ENCODE data around the gene RAB19. TPM values are rescaled to one million over a fixed set of nuclear protein-coding genes. Genes with fewer than 3 reads are reported as not detected.
"Not testable (repeated sequence)": the region's sequence is repeated elsewhere in the genome, so short reads cannot be mapped to it uniquely, and the experiment has no call there.

Gene RAB19
- total and polyA plus RNA-seq, 3 experiments from 2014 or later = 2.0 to 10.4 (median 7.5) TPM

DNA sequence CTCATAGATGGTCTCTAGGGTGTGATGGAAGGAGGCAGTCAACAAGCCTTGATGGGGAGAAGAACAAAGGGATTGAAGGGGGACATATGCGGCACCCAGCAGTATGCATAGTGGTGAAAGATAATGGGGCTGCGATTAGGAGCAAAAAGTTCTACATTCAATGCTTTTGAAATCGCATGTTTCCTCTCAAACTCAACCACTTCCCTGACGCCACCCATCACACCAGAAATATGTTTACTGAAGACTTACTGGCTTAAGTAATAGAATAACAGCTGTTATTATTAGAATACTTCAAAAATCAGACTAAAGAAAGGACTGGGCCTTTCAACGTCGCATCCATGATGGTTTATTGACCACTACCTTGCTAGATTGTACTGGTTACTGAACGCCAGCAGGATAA is 44.0 kb downstream of the RAB19 start:
- peaks cover 3% of the 10 kb centered on the region for H3K36me3 ChIP-seq (ENCODE audit: insufficient read depth, low read length)
- no peaks in the 10 kb centered on the region for H3K27me3 ChIP-seq (ENCODE audit: insufficient read depth, low read length, poor library complexity, severe bottlenecking)
- H3K4me1 ChIP-seq (ENCODE audit: insufficient read depth, low read length) = no peaks in the 10 kb centered on the region
- H3K27ac ChIP-seq (ENCODE audit: low read depth, low read length) = no peak overlapping the region
- H3K27me3 Mint-ChIP-seq = no peaks in the 10 kb centered on the region
- ChIA-PET CTCF (no interaction called here), POLR2A (no interaction called here)
- DNase-seq = no peak
- H3K27ac Mint-ChIP-seq = peak overlapping the region in 2 of 8 donors; percentile 18 to 29
- peaks cover 0 to 11% (median 0%) of the 10 kb centered on the region in 3 donors for H3K36me3 Mint-ChIP-seq
- H3K9me3 ChIP-seq (ENCODE audit: low read length) = no peaks in the 10 kb centered on the region
- no peaks in the 10 kb centered on the region for H3K9me3 Mint-ChIP-seq
- H3K4me1 Mint-ChIP-seq = peaks cover 14 to 44% (median 28%) of the 10 kb centered on the region in 3 donors
- H3K4me3 Mint-ChIP-seq = peak overlapping the region in 2 of 7 donors; percentile 23
- no peak overlapping the region for H3K4me3 ChIP-seq (ENCODE audit: low read length)

DNA sequence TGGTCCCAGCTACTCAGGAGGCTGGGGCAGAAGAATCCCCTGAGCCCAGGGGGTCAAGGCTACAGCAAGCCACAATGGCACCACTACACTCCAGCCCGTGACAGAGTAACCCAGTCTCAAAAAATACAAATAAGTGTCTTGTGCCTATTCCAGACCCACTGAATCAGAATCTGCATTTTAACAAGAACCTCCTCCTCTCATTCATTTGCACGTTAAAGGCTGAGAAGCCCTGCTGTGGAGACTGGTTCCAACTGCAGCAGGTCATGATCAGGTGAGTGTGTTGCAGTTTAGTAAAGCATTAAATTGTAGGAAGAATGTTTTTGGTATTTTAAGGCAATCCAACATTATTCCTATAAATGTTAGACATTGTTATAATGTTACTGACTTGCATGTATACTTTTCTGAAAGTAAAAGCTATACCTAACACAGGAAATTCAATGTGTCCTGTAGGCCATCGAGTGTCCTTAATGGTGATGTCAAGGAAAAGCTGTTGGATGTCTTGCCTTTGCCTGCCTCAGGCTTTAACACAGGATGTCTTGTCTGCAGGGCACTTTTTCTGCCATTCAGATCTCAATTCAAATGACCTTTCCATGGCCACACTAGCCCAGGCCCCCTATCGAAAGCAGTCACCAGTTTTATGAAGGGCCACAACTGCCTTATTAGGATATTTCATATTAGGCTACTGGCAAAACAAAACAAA is 45.1 kb downstream of the RAB19 start:
- Histone ChIP-seq H3K27me3 (ENCODE audit: insufficient read depth, low read length, poor library complexity, severe bottlenecking) (no peaks in the 10 kb centered on the region), H3K9me3 (ENCODE audit: low read length) (no peaks in the 10 kb centered on the region), H3K4me1 (ENCODE audit: insufficient read depth, low read length) (no peaks in the 10 kb centered on the region), H3K4me3 (ENCODE audit: low read length) (no peak overlapping the region), H3K36me3 (ENCODE audit: insufficient read depth, low read length) (peaks cover 10% of the 10 kb centered on the region), H3K27ac (ENCODE audit: low read depth, low read length) (no peak overlapping the region)
- peaks cover 14 to 46% (median 29%) of the 10 kb centered on the region in 3 donors for H3K4me1 Mint-ChIP-seq
- H3K36me3 Mint-ChIP-seq = peaks cover 0 to 22% (median 0%) of the 10 kb centered on the region in 3 donors
- CTCF ChIA-PET = no interaction called here
- no peaks in the 10 kb centered on the region for H3K27me3 Mint-ChIP-seq
- peak overlapping the region in 3 of 8 donors; percentile 4 to 67 (median 25) for H3K27ac Mint-ChIP-seq
- POLR2A ChIA-PET = no interaction called here
- DNase-seq = no peak
- no peaks in the 10 kb centered on the region for H3K9me3 Mint-ChIP-seq
- no peak overlapping the region for H3K4me3 Mint-ChIP-seq

DNA sequence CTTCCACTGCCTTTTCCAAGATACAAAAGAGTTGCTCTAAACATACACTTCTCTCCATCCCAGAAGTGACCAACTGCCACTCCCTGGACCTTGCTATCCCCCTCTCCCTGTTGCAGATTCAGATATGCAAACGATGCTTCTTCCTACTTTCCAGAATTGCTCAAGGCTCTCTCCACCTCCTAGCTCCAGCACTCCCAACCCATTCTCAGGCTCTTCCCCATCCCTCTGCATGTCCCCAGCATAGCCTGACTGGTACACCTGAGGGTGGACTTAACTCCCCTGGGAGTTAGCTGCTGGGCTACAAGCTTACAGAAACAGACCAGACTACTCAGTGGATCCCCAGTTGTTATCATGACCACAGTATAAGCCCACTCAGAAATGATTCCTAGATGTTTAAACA is 47.9 kb downstream of the RAB19 start:
- peaks cover 4 to 49% (median 18%) of the 10 kb centered on the region in 3 donors for H3K36me3 Mint-ChIP-seq
- DNase-seq = no peak
- H3K27me3 Mint-ChIP-seq = no peaks in the 10 kb centered on the region
- no peaks in the 10 kb centered on the region for H3K27me3 ChIP-seq (ENCODE audit: insufficient read depth, low read length, poor library complexity, severe bottlenecking)
- H3K4me3 ChIP-seq (ENCODE audit: low read length) = no peak overlapping the region
- H3K36me3 ChIP-seq (ENCODE audit: insufficient read depth, low read length) = peaks cover 36% of the 10 kb centered on the region
- no peaks in the 10 kb centered on the region for H3K9me3 ChIP-seq (ENCODE audit: low read length)
- CTCF ChIA-PET = interaction anchor here (1.1 kb wide), 1 partner anchor 25 kb away, joined by 3 read pairs; no protein-coding TSS in a partner anchor
- H3K9me3 Mint-ChIP-seq = no peaks in the 10 kb centered on the region
- peaks cover 24 to 56% (median 49%) of the 10 kb centered on the region in 3 donors for H3K4me1 Mint-ChIP-seq
- POLR2A ChIA-PET = no interaction called here
- H3K4me3 Mint-ChIP-seq = no peak overlapping the region
- peak overlapping the region in 5 of 8 donors; percentile 3 to 95 (median 53) for H3K27ac Mint-ChIP-seq
- H3K4me1 ChIP-seq (ENCODE audit: insufficient read depth, low read length) = no peaks in the 10 kb centered on the region
- H3K27ac ChIP-seq (ENCODE audit: low read depth, low read length) = no peak overlapping the region

- CTCF ChIA-PET = no interaction called here
- H3K9me3 Mint-ChIP-seq = no peaks in the 10 kb centered on the region
- H3K36me3 ChIP-seq (ENCODE audit: insufficient read depth, low read length) = peaks cover 43% of the 10 kb centered on the region
Measured at GRCh38 chr7:140453273-140453672, 49.4 kb downstream of the RAB19 start.

GRCh38 chr7:140453785-140454656 is 50.2 kb downstream of the RAB19 start:
- peak overlapping the region in 1 of 7 donors; percentile 37 for H3K4me3 Mint-ChIP-seq
- H3K4me3 ChIP-seq (ENCODE audit: low read length); H3K27me3 ChIP-seq (ENCODE audit: insufficient read depth, low read length, poor library complexity, severe bottlenecking); H3K27ac ChIP-seq (ENCODE audit: low read depth, low read length); POLR2A ChIA-PET; H3K9me3 ChIP-seq (ENCODE audit: low read length); H3K27me3 Mint-ChIP-seq; H3K9me3 Mint-ChIP-seq; H3K4me1 ChIP-seq (ENCODE audit: insufficient read depth, low read length); DNase-seq: not testable (repeated sequence)
- peak overlapping the region in 6 of 8 donors; percentile 45 to 87 (median 74) for H3K27ac Mint-ChIP-seq
- peaks cover 8 to 69% (median 25%) of the 10 kb centered on the region in 3 donors for H3K36me3 Mint-ChIP-seq
- CTCF ChIA-PET = interaction anchor here (1.2 kb wide), 1 partner anchor 10 kb away, joined by 3 read pairs; no protein-coding TSS in a partner anchor
- H3K4me1 Mint-ChIP-seq = peaks cover 27 to 53% (median 51%) of the 10 kb centered on the region in 3 donors
- H3K36me3 ChIP-seq (ENCODE audit: insufficient read depth, low read length) = peaks cover 50% of the 10 kb centered on the region

More at GRCh38 chr7:140453273-140453672, 49.4 kb downstream of the RAB19 start:
- no peaks in the 10 kb centered on the region for H3K27me3 ChIP-seq (ENCODE audit: insufficient read depth, low read length, poor library complexity, severe bottlenecking)
- H3K4me3 ChIP-seq (ENCODE audit: low read length) = no peak overlapping the region
- Mint-ChIP-seq H3K4me1 (peaks cover 24 to 54% (median 51%) of the 10 kb centered on the region in 3 donors), H3K27ac (peak overlapping the region in 4 of 8 donors; percentile 51 to 72 (median 56)), H3K27me3 (no peaks in the 10 kb centered on the region), H3K36me3 (peaks cover 8 to 62% (median 23%) of the 10 kb centered on the region in 3 donors), H3K4me3 (no peak overlapping the region)
- no peaks in the 10 kb centered on the region for H3K9me3 ChIP-seq (ENCODE audit: low read length)
- H3K27ac ChIP-seq (ENCODE audit: low read depth, low read length) = no peak overlapping the region
- POLR2A ChIA-PET = interaction anchor here (0.6 kb wide), 1 partner anchor 25 kb away, joined by 3 read pairs; no protein-coding TSS in a partner anchor
- no peak for DNase-seq
- H3K4me1 ChIP-seq (ENCODE audit: insufficient read depth, low read length) = no peaks in the 10 kb centered on the region

GRCh38 chr7:140454657-140455015 is 50.8 kb downstream of the RAB19 start:
- Mint-ChIP-seq H3K9me3 (no peaks in the 10 kb centered on the region), H3K36me3 (peaks cover 8 to 75% (median 26%) of the 10 kb centered on the region in 3 donors), H3K4me1 (peaks cover 27 to 54% (median 45%) of the 10 kb centered on the region in 3 donors), H3K27me3 (no peaks in the 10 kb centered on the region), H3K4me3 (peak overlapping the region in 1 of 7 donors; percentile 37), H3K27ac (peak overlapping the region in 6 of 8 donors; percentile 18 to 87 (median 61))
- no peak overlapping the region for H3K27ac ChIP-seq (ENCODE audit: low read depth, low read length)
- H3K9me3 ChIP-seq (ENCODE audit: low read length) = no peaks in the 10 kb centered on the region
- ChIA-PET POLR2A (interaction anchor here (0.6 kb wide), 1 partner anchor 404 kb away, joined by 4 read pairs; no protein-coding TSS in a partner anchor), CTCF (interaction anchor here (0.5 to 1.2 kb wide), 2 partner anchors 11 to 60 kb away, joined by 3 read pairs; no protein-coding TSS in a partner anchor)
- H3K27me3 ChIP-seq (ENCODE audit: insufficient read depth, low read length, poor library complexity, severe bottlenecking) = no peaks in the 10 kb centered on the region
- H3K36me3 ChIP-seq (ENCODE audit: insufficient read depth, low read length) = peaks cover 52% of the 10 kb centered on the region
- H3K4me1 ChIP-seq (ENCODE audit: insufficient read depth, low read length) = no peaks in the 10 kb centered on the region
- no peak overlapping the region for H3K4me3 ChIP-seq (ENCODE audit: low read length)
- DNase-seq = no peak

GRCh38 chr7:140455743-140456142 is 51.9 kb downstream of the RAB19 start:
- ChIA-PET POLR2A (no interaction called here), CTCF (no interaction called here)
- H3K9me3 ChIP-seq (ENCODE audit: low read length) = no peaks in the 10 kb centered on the region
- Mint-ChIP-seq H3K27me3 (no peaks in the 10 kb centered on the region), H3K4me3 (no peak overlapping the region), H3K9me3 (no peaks in the 10 kb centered on the region), H3K36me3 (peaks cover 8 to 84% (median 27%) of the 10 kb centered on the region in 3 donors), H3K27ac (peak overlapping the region in 1 of 8 donors; percentile 70), H3K4me1 (peaks cover 23 to 50% (median 38%) of the 10 kb centered on the region in 3 donors)
- H3K27me3 ChIP-seq (ENCODE audit: insufficient read depth, low read length, poor library complexity, severe bottlenecking) = no peaks in the 10 kb centered on the region
- no peak overlapping the region for H3K27ac ChIP-seq (ENCODE audit: low read depth, low read length)
- no peak overlapping the region for H3K4me3 ChIP-seq (ENCODE audit: low read length)
- DNase-seq = no peak
- no peaks in the 10 kb centered on the region for H3K4me1 ChIP-seq (ENCODE audit: insufficient read depth, low read length)
- peaks cover 55% of the 10 kb centered on the region for H3K36me3 ChIP-seq (ENCODE audit: insufficient read depth, low read length)
